ENCODE data around the gene TSSK6.
A peak's percentile ranks its signal among the peaks of the same experiment; 100 is the strongest.
"Not testable (repeated sequence)": the region's sequence is repeated elsewhere in the genome, so short reads cannot be mapped to it uniquely, and the experiment has no call there.

Gene TSSK6

DNA sequence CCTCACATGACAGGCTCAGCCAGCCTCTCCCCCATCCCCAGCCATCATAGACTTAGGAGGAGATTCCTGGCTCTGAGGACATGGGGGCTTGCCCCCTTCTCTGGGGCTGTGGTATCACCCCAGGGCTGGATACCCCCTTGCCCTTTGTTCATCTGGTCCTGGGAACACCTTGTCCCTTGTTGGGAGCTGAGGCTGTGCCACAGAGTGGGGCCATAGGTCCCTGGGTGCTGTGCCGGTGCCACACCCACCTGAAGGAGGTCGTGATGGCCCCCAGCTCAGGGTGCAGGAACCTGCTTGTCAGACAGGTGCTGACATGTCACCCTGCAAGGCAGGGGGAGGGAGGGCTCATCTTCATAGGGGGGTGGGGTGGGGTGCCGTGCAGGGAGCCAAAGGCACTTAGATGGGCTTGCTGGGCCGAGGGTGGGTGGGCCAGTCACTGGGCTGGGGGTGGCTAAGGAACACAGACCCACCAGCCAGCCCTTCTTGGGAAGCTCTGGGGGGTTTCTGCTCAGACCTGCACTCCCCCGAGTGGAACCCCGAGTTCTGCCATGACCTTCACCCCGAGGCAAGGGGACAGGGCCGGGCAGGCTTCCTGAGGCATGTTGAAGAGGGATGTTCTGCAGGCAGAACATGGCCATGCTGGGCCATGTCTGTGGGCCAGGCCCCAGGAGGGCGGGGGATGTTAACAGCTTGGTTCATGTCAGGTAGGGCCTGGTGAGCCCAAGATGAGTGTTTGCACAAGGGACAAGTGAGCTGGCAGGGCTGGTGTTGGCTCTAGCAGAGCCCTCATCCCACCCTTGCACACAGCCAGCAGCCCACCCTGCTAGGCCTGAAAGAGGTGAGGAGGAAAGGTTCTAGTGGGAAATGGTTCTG is 28.0 kb downstream of the TSSK6 start:
- no peak for DNase-seq (ENCODE audit: low read depth)

DNA sequence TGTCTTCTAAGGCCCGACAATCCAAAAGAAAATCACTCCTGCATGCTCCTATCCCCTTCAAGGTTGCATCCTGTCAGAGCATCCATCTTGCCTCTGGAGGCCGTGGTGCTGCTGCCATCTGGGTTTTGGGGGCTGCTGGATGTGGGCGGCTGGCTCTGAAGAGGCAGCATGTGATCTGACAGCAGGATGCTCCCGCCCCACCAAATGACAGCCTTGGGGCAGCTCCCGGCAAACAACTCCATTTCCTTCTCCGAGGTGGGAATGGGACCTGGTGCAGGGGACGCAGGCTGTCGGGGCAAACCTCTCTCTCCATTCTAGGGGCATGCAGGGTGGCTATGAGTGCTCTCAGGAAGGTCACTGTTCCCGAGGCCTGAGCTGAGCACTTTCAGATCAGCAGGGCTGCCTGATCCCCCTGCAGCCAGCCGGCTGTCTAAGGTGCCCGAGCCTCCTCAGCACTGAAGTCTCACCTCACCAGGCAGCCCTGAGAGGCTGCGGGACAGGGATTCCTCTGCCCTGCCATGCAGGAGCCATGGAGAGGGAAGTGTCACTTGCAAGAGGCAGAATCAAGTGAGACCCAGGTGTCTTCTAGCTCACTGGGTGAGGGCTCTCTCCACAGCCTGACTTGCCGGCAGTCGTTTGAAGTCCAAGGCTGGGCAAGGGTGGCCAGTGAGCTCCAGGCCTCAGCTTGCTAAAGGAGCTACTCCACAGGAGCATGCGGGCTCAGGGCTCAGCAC is 28.8 kb downstream of the TSSK6 start:
- no peak for DNase-seq (ENCODE audit: low read depth)

DNA sequence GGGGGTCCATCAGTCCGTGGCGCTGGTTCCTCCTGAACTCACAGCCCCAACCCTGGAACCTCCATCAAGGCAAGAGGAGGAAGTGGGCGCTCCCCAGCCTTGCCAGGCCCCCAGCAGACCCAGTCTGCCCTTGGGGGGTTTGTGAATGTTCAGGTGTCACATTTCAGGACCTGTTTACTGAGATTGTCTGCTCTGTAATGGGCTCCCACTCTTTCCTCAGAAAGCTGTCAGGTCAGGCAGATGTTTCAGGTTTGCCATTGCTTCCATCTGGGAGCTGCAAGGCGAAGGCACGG is 29.4 kb downstream of the TSSK6 start:
- DNase-seq (ENCODE audit: low read depth): no peak

DNA sequence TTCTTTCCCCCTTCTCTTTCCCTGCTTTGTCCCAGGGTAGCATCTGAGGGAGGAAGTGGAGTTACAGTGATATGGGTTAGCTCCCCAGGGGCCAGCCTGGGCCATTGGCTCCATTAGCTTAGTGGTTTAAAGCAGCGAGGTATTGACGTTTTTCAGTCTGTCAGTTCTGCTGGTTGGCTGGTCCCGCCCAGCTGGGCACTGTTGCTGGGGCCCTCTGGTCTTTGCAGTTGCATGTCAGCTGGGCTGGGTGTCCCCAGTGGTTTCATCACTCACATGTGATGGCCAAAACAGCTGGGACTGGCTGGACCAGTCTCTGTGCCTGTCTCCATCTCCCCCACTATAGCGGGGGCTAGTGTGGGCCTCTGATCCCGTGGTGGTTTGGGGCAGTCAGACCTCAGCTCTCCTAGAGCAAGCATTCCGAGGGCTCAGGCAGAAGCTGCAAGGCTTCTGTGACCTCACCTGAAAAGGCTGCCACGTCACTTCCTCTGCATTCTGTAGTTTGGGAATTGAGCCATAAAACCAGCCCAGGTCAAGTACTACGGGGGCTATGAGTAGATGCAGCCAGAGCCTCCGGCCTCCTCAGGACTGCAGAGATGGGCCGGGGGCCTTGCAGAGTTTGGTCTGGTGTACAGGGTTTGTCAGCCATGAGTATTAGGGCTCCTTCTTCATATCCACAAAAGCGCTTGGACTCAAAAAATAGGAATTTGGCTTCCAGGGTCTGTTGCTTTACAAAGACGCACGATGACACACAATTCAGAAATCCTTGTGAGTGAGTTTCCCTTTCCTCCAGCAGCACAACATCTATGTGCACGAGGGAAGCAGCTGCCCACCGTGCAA is 30.0 kb downstream of the TSSK6 start:
- DNase-seq (ENCODE audit: low read depth): no peak

DNA sequence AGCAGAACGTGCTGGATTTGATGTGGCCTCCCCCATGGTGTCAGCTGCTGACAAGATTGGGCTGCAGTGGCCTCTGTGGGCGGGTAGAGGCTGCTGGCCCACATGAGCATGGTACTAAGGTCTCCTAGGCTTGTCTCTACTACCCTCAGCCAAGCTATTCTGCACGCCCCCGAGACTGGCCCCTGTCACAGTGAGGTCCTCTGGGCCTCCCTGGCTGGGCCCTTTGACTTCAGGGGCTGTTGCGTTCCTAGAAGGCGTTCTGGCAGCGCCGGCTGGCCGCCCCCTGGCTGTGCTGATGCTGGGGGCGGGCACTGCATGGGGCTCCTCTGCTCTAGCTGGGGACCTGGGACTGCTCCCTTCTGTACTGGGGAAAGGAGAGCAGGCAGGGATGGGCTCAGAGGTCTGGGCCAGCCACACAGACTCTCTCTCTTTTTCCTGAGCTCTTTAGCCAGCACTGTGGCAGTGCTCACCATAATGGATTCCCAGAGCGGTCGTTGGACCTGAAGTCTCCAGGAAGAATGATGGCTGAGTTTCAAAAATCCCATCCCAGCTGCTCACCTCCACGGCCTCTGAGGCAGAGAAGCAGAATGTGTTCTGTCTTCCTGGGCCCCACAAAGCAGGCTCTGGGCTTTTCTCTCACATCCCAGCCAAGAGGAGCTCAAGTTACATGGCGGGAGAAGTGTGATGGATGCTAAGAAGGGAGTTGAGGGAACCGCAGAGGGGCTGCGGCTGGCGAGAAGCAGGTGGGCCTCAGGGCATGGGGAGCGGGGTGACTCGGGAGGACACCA is 32.3 kb downstream of the TSSK6 start:
- DNase-seq (ENCODE audit: low read depth): no peak

DNA sequence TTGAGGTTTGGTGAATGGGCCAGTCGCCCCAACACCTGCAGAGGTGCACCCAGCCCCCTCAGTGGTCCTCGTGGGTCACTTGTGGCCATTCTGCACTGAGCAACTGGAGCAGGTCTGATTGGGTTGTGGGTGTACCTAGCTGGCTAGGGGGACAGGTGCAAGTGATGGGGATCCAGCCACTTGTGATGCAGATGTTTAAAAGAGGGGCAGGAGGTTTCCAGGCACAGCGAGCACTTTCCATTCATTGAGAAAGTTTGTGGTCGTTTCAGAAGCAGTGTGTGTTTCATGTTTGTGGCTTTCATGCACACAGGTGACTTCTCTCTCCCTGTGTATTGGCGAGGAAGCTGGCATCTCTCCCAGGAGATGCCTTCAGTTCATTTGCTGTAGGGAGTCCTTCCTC is 34.7 kb downstream of the TSSK6 start:
- DNase-seq (ENCODE audit: low read depth): no peak

DNA sequence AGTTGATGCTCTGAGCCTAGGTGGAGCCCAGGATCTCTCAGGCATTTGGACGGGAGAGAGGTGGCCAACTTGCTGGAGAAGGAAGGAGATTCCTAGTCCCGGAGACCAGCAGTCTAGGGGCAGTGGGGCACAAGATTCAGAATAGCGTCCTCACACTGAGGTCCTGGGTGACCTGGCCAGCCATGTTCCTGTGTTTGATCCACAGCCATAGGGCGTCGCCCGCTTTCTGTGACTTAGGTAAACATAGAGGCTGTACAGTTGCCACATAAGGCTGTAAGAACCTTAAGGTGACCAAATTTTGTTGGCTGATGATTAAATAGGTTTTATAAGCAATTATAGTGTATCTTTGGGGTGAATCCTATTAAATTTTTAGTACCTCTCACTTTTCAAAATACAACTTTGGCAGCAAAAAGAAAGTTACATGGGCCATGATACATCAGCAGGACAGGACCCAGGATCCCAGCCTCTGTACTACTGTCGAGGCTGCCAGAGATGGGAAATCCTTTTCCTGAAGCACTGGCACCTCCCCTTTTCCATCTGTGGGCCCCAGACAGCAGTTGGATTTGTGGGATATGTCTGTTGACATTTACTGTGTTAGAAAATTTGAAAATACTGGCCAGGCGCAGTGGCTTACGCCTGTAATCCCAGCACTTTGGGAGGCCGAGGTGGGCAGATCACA is 37.5 kb downstream of the TSSK6 start:
- no peak for DNase-seq (ENCODE audit: low read depth)

DNA sequence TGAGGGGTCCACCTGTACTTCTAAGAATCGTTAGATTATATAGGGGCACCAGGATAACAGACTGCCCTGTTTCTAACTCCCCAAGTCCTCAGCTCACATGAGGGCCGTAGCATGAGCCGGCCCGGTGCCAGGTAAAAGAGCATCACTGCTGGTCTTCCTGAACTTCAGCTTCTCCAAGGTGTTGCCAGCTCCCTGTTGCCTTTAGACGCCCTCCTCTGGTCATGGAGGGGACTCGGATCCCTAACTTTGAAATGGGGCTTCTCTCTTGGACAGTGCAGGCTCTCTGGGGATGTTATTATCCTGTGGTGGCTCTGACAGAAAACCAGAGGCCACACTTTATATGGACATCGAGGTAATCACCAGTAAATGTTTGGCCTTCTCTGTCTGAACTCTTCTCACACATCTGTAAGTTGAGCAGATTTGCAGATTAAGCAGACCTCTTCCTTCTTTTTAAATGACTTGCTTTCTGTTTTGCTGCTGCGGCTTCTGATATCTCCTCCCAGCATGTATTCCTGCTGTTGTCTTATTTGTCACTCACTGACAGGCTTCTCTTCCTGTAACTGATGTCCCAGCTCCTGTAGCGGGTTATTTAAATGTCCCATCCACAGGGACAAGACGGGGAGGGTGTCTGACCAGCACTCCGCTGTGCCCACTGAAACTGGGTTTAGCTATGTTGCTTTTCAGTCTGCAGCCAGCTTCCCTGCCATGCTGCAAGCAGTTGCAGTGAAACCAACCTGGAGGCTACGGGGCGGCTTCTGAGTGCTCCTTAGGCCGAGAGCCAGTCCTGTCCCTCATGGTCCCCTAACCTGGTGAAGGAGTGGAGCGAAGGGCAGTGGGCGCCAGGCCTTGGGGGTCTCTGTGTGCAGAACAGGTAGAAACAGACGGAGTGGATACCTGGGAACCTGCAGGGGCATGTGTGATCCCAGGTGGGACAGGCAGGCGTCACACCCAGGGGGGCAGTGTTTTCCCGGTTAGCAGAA is 39.2 kb downstream of the TSSK6 start:
- DNase-seq (ENCODE audit: low read depth): no peak

DNA sequence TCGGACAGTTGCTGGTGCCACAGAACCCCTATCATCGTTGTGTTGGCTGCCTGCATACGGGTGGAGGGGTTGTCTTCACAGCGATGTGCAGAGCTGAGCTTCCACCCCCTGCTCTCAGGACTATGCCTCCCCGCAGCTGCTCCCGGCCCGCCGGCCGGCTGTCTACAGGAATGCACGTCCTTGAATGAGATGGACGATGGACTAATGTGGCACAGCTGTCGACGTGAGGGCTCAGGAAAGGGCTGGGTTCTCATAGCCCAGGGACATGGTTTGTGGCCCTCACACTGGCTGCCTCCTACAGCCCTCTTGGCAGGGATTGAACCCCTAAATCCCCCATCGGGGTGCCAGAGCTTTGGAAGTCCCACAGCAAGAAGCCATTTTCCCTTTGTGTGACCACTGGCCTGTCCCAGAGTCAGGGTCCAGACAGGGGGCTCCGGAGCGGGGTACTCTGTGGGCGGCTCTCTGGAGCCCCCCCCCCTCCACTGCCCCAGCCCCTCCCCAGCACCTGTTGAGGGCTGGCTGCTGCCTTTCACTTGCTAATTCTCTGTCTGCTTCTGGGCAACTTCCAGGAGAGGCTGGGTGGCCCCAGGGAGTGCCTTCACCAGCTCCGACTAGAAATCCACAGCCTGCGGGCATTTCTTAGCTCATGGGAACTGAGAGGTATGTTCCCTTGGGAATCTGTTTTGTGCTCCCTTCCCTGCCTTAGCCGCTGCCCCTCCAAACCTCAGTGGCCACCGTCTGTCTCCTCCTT is 40.2 kb downstream of the TSSK6 start:
- no peak for DNase-seq (ENCODE audit: low read depth)

DNA sequence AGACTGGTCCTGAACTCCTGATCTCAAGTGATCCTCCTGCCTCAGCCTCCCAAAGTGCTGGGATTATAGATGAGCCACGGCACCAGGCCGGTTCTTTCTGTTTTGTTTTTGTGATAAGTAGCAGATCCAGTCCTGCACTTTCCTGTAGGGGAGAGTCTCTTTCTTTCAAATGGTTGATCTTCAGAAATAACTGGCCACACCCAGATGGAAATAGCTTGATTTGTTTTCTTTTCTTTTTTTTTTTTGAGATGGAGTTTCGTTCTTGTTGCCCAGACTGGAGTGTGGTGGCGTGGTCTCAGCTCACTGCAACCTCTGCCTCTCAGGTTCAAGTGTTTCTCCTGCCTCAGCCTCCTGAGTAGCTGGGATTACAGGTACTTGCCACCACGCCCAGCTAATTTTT is 43.2 kb downstream of the TSSK6 start:
- not testable (repeated sequence) for DNase-seq (ENCODE audit: low read depth)

DNA sequence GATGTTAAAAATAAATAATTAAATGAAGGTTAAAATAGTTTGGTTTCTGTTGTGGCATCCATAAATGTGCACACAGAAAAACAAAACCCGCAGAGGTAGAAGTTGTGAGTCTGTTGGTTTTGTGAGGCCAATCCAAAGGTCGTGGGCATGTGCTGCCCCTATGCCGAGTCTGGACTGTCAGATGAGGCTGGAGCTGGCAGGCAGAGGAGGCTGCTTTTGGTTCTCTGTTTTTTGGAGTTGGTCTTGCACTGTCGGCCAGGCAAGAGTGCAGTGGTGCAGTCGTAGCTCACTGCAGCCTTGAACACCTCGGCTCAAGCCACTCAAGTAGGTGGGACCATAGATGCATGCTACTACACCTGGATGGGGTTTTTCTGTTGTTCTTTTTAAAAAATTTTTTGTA is 43.7 kb downstream of the TSSK6 start:
- no peak for DNase-seq (ENCODE audit: low read depth)

DNA sequence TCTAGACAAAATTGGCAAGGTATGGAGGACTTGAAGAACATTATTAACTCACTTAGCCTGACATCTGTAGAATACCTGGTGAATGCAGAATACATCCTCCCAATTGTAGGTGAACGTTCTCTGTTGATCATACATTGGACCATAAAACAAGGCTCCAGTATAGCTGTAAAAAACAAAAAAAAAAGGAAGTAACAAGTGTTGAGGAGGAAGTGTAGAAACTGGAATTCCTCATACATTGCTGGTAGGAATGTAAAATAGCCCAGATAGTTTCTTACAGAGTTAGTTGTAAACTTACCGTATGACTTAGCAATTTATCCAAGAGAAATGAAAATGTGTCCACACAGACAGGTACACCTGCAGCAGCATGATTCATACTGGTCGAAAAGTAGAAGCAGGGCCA is 44.8 kb downstream of the TSSK6 start:
- no peak for DNase-seq (ENCODE audit: low read depth)

DNA sequence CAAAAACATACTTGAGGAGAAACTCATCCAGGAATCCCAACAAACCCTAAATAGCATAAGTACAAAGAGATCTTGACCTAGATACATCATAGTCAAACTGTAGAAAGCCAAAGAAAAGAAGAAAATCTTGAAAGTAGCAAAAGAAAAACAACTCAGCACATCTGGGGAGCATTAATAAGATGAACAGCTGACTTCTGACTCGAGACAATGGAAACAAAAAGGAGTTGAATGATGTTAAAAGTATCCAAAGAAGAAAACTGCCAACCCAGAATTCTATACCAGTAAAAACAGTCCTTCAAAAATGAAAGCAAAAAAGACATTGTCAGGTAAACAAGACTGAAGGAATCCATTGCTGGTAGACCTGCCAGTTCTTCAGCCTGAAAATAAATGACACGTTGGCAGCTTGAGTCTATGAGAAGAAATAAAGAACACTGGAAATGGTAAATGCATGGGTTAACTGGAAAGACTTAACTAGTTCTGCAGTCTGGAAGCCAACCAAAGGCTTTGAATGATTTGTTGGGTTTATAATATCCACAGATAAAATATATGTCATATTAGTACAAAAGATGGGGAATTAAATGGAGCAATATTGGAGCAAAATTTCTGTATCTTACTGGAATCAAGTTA is 46.8 kb downstream of the TSSK6 start:
- DNase-seq (ENCODE audit: low read depth): no peak

DNA sequence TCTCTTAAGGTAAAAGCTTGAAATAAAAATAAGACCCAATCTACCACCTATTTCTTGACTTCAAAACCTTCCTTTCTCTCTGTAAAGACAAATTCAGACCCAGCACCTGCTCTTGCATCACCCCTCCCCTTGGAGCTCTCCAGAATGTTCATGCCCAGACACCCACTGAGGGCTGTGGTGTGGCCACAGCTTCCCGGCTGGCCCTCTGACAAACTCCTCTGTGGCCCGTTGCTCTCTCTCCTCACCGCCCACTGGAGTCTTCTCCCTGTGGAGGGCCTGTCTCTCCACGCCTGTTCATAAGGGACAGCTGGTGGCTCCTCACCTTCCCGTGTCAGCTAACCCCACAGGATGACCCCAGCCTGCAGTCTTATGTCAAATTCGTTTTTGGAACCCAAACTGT is 49.1 kb downstream of the TSSK6 start:
- no peak for DNase-seq (ENCODE audit: low read depth)

DNA sequence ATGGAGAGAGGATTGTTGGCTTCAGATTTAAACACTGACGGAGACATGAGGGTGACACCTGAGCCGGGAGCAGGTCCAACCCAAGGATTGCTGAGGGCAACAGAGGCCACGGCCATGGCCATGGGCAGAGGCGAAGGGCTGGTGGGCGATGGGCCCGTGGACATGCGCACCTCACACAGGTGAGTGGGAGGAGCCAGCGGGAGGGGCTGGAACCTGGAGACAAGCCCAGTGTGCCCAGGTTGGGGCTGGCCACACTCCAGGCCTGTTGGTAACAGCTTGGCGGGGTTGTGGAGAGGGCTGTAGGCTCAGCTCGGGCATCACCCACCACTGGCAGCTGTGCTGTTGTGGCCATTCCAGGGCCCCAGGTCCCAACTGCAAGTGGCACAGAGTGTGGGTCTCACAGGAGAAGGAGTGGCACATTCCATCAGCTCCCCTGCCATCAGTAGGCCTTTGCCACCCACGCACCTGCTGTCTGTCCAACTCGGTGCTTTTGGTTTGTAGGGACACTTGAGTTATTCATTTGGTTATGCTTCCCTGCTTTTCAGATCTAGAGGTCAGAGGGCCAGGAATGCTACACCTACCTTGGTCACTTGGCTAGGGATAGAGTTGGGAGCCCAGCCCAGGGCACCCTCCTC is 49.8 kb downstream of the TSSK6 start:
- no peak for DNase-seq (ENCODE audit: low read depth)

DNA sequence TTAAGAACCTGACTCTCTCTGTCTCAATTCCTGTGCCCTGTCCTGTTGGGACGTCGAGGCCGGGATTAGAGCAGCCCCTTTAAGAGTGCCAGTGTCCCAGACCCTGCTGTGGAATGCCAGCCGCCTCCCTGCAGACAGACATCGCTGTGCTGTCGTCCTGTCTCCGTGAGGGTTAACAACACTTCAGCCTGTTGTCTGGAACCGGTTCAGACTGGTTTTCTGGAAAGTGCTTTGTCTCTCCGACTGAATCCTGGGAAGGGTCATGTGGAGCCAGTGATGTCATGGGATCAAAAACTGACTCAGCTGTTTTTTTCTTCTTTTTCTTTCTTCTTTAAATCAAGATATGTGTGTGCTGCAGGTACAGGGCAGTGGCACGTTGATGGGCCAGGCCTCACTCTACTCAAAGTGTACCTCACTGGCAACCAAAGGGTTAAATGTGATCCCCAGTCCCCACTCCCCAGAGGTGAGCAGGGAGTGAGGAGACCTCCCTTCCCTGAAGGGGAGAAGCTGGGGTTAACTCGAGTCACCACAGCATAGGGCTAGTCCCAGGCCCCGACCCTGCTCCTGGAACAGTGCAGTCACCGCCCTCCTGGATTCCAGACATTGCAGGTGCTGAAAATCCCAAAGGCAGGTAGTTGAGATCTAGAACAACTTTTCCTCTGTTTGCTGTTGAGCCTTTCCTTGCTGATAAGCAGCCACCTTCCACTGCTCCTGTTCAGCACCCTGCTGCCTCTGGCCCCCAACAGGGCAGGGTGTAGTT is 50.8 kb downstream of the TSSK6 start:
- peak; percentile 55 for DNase-seq (ENCODE audit: low read depth)

All from non-pigmented ciliary epithelial cell (primary cell).